BLaER1 treated with 17β-estradiol and CSF1 and Interleukin-3, amounts not matched to agents 10 nM and 100 nM (cell line): ENCODE data around the gene CD300LF.

Experiments used
- H3K27ac ChIP-seq, 11 experiments: shearing (Covaris generic); formaldehyde crosslinking; 2 replicates each; pipeline ENCODE4 v1.8.1; 2022
- H3K27me3 ChIP-seq, 11 experiments: shearing (Covaris generic); formaldehyde crosslinking; 2 replicates each; pipeline ENCODE4 v1.8.1; 2022
- H3K36me3 ChIP-seq, 11 experiments: shearing (Covaris generic); formaldehyde crosslinking; 2 replicates each; pipeline ENCODE4 v1.8.1; 2022
- H3K4me1 ChIP-seq, 10 experiments: shearing (Covaris generic); formaldehyde crosslinking; 2 replicates each; pipeline ENCODE4 v1.8.1; 2022
- H3K4me2 ChIP-seq, 11 experiments: shearing (Covaris generic); formaldehyde crosslinking; 2 replicates each; pipeline ENCODE4 v1.8.1; 2022
- H3K4me3 ChIP-seq, 10 experiments: shearing (Covaris generic); formaldehyde crosslinking; 2 replicates each; pipeline ENCODE4 v1.8.1; 2022
- H3K9ac ChIP-seq, 11 experiments: shearing (Covaris generic); formaldehyde crosslinking; 2 replicates each; pipeline ENCODE4 v1.8.1; 2022
- H3K9me3 ChIP-seq, 11 experiments: shearing (Covaris generic); formaldehyde crosslinking; replicated peaks in 1 of 11; 2 replicates each; pipeline ENCODE4 v1.8.1; 2022
- H4K20me1 ChIP-seq, 11 experiments: shearing (Covaris generic); formaldehyde crosslinking; 2 replicates each; pipeline ENCODE4 v1.8.1; 2022
- Cebpa-rat ChIP-seq, 11 experiments: shearing (Covaris generic); IDR thresholded peaks; 2 replicates each; pipeline ENCODE4 v1.8.1; 2022

CD300LF gene

GRCh38 chr17:74733365-74734122 is 20.8 kb upstream of the CD300LF start:
- Histone ChIP-seq H3K27ac (peak overlapping the region in 4 of 11 experiments; percentile 15 to 98 (median 30); a peak in 2 of 22 replicates), H3K4me1 (peaks cover 57 to 76% (median 65%) of the 10 kb centered on the region in 10 experiments), H4K20me1 (no peaks in the 10 kb centered on the region), H3K9me3 (peaks cover 0 to 5% (median 0%) of the 10 kb centered on the region in 11 experiments; a peak in 1 of 22 replicates), H3K36me3 (no peaks in the 10 kb centered on the region), H3K9ac (no peak overlapping the region), H3K4me2 (peak overlapping the region; percentile 19 to 100 (median 97)), H3K27me3 (no peaks in the 10 kb centered on the region), H3K4me3 (no peak overlapping the region)
- no peak for TF ChIP-seq Cebpa-rat (IDR thresholded peaks at IDR 0.05)

- H3K9ac ChIP-seq: no peak overlapping the region
- peak overlapping the region in 1 of 11 experiments; percentile 15; a peak in 1 of 22 replicates for H3K4me2 ChIP-seq
- TF ChIP-seq Cebpa-rat (IDR thresholded peaks at IDR 0.05): no peak
- no peaks in the 10 kb centered on the region for H3K27me3 ChIP-seq
- no peaks in the 10 kb centered on the region for H3K36me3 ChIP-seq
- H3K4me1 ChIP-seq: peaks cover 51 to 66% (median 55%) of the 10 kb centered on the region in 10 experiments
- no peak overlapping the region for H3K27ac ChIP-seq
- no peak overlapping the region for H3K4me3 ChIP-seq
- no peaks in the 10 kb centered on the region for H4K20me1 ChIP-seq
- H3K9me3 ChIP-seq: peaks cover 0 to 5% (median 0%) of the 10 kb centered on the region in 11 experiments; a peak in 1 of 22 replicates
Observed at GRCh38 chr17:74732042-74732867, 19.5 kb upstream of the CD300LF start.

GRCh38 chr17:74731347-74731605 is 18.6 kb upstream of the CD300LF start:
- H3K36me3 ChIP-seq: no peaks in the 10 kb centered on the region
- peak overlapping the region in 5 of 11 experiments; percentile 33 to 57 (median 53); a peak in 8 of 22 replicates for H3K27ac ChIP-seq
- peaks cover 42 to 71% (median 54%) of the 10 kb centered on the region in 10 experiments for H3K4me1 ChIP-seq
- TF ChIP-seq Cebpa-rat (IDR thresholded peaks at IDR 0.05): no peak
- no peak overlapping the region for H3K4me3 ChIP-seq
- H3K9me3 ChIP-seq: peaks cover 0 to 5% (median 0%) of the 10 kb centered on the region in 11 experiments; a peak in 1 of 22 replicates
- peak overlapping the region in 10 of 11 experiments; percentile 36 to 85 (median 71); a peak in 19 of 22 replicates for H3K4me2 ChIP-seq
- no peaks in the 10 kb centered on the region for H3K27me3 ChIP-seq
- H4K20me1 ChIP-seq: no peaks in the 10 kb centered on the region
- H3K9ac ChIP-seq: peak overlapping the region in 3 of 11 experiments; percentile 3 to 32 (median 32); a peak in 3 of 22 replicates

- Histone ChIP-seq H3K4me1 (peaks cover 36 to 66% (median 49%) of the 10 kb centered on the region in 10 experiments), H4K20me1 (no peaks in the 10 kb centered on the region), H3K36me3 (no peaks in the 10 kb centered on the region), H3K9me3 (peaks cover 0 to 5% (median 0%) of the 10 kb centered on the region in 11 experiments; a peak in 1 of 22 replicates), H3K4me2 (peak overlapping the region; percentile 34 to 85 (median 71)), H3K27ac (peak overlapping the region in 9 of 11 experiments; percentile 29 to 57 (median 51); a peak in 17 of 22 replicates), H3K4me3 (0 out of 20 replicates have a peak overlapping the region, but pooled peaks of 1 of the 10 experiments have one; percentile 4), H3K27me3 (no peaks in the 10 kb centered on the region), H3K9ac (peak overlapping the region in 9 of 11 experiments; percentile 0 to 32 (median 17); a peak in 7 of 22 replicates)
- no peak for TF ChIP-seq Cebpa-rat (IDR thresholded peaks at IDR 0.05)
Observed at GRCh38 chr17:74730491-74731346, 18.0 kb upstream of the CD300LF start.

- Histone ChIP-seq H3K36me3 (no peaks in the 10 kb centered on the region), H3K4me2 (peak overlapping the region; percentile 34 to 85 (median 71); a peak in 20 of 22 replicates), H3K27me3 (no peaks in the 10 kb centered on the region), H3K27ac (peak overlapping the region in 9 of 11 experiments; percentile 29 to 57 (median 51); a peak in 13 of 22 replicates), H3K4me1 (peaks cover 28 to 57% (median 40%) of the 10 kb centered on the region in 10 experiments), H3K9me3 (peaks cover 0 to 5% (median 0%) of the 10 kb centered on the region in 11 experiments; a peak in 1 of 22 replicates), H4K20me1 (no peaks in the 10 kb centered on the region), H3K4me3 (no peak overlapping the region), H3K9ac (peak overlapping the region in 3 of 11 experiments; percentile 3 to 32 (median 23); a peak in 2 of 22 replicates)
- no peak for TF ChIP-seq Cebpa-rat (IDR thresholded peaks at IDR 0.05)
Observed at GRCh38 chr17:74729866-74730265, 17.1 kb upstream of the CD300LF start.

- Histone ChIP-seq H3K9ac (no peak overlapping the region), H4K20me1 (no peaks in the 10 kb centered on the region), H3K36me3 (no peaks in the 10 kb centered on the region), H3K4me3 (no peak overlapping the region), H3K27me3 (no peaks in the 10 kb centered on the region), H3K9me3 (peaks cover 0 to 5% (median 0%) of the 10 kb centered on the region in 11 experiments; a peak in 1 of 22 replicates), H3K4me1 (peaks cover 23 to 52% (median 35%) of the 10 kb centered on the region in 10 experiments), H3K4me2 (peak overlapping the region in 8 of 11 experiments; percentile 68 to 85 (median 76); a peak in 12 of 22 replicates), H3K27ac (peak overlapping the region in 4 of 11 experiments; percentile 38 to 53 (median 53); a peak in 7 of 22 replicates)
- TF ChIP-seq Cebpa-rat (IDR thresholded peaks at IDR 0.05): no peak
Observed at GRCh38 chr17:74729368-74729767, 16.6 kb upstream of the CD300LF start.

- no peaks in the 10 kb centered on the region for H3K27me3 ChIP-seq
- H3K9me3 ChIP-seq: peaks cover 0 to 5% (median 0%) of the 10 kb centered on the region in 11 experiments; a peak in 1 of 22 replicates
- no peak for TF ChIP-seq Cebpa-rat (IDR thresholded peaks at IDR 0.05)
- no peaks in the 10 kb centered on the region for H3K36me3 ChIP-seq
- H3K27ac ChIP-seq: no peak overlapping the region
- H4K20me1 ChIP-seq: no peaks in the 10 kb centered on the region
- no peak overlapping the region for H3K9ac ChIP-seq
- H3K4me1 ChIP-seq: peaks cover 16 to 45% (median 29%) of the 10 kb centered on the region in 10 experiments
- H3K4me3 ChIP-seq: no peak overlapping the region
- H3K4me2 ChIP-seq: no peak overlapping the region
Observed at GRCh38 chr17:74728702-74729075, 16.0 kb upstream of the CD300LF start.

GRCh38 chr17:74728033-74728701 is 15.4 kb upstream of the CD300LF start:
- no peak for TF ChIP-seq Cebpa-rat (IDR thresholded peaks at IDR 0.05)
- H3K4me1 ChIP-seq: peaks cover 11 to 42% (median 23%) of the 10 kb centered on the region in 10 experiments
- no peaks in the 10 kb centered on the region for H3K36me3 ChIP-seq

More at GRCh38 chr17:74728033-74728701, 15.4 kb upstream of the CD300LF start:
- H3K4me3 ChIP-seq: no peak overlapping the region
- no peak overlapping the region for H3K4me2 ChIP-seq
- H3K27ac ChIP-seq: no peak overlapping the region
- peaks cover 0 to 5% (median 0%) of the 10 kb centered on the region in 11 experiments; a peak in 1 of 22 replicates for H3K9me3 ChIP-seq
- H3K9ac ChIP-seq: no peak overlapping the region
- H4K20me1 ChIP-seq: no peaks in the 10 kb centered on the region
- no peaks in the 10 kb centered on the region for H3K27me3 ChIP-seq
